Measurements from ENCODE around the gene LTBP3.
"Not testable (repeated sequence)": the region's sequence is repeated elsewhere in the genome, so short reads cannot be mapped to it uniquely, and the experiment has no call there.

The LTBP3 gene

DNA sequence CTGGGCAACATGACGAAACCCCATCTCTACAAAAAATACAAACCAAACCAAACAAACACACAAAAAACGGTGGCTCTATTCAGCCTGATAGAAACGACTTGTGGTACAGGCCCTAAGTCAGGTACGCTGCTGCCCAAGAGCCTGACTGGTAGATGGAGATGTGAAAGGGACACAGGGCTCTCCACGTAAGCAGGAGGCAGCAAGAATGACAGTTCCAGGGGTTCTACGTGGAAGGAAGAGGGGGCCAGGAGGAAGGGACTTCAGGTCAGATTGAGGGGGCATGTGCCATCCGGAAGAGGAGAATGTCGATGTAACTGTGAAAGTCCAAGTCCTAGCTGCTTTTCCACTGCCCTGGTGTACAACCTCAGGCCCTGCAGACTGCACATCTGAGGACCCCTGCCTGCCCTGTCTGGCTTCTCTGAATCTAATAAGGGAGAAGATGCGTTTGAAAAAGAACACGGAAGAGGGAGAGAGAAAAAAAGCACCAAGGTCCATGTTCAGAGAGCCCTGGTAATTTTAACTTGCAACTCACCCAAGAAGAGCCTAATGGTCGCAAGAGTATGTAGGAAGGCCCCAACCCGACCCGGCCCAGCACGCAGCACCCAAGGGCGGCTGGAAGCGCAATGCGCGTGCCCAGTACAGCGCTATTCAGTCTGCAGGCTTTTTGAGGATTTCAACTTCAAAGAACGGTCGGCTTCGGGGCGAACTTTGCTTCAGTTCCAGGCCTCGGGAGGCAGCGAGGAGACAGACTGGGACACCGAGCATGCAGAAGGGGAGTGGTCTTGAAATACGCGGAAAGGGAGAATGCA is 11.2 kb upstream of the LTBP3 start:
- H3K27ac ChIP-seq (ENCODE audit: low read depth, low read length), result peak overlapping the region; percentile 85
- H3K4me1 ChIP-seq (ENCODE audit: control insufficient read depth, insufficient read depth, low read length), result peaks cover 16% of the 10 kb centered on the region; the same call in 1 of the 2 replicates

DNA sequence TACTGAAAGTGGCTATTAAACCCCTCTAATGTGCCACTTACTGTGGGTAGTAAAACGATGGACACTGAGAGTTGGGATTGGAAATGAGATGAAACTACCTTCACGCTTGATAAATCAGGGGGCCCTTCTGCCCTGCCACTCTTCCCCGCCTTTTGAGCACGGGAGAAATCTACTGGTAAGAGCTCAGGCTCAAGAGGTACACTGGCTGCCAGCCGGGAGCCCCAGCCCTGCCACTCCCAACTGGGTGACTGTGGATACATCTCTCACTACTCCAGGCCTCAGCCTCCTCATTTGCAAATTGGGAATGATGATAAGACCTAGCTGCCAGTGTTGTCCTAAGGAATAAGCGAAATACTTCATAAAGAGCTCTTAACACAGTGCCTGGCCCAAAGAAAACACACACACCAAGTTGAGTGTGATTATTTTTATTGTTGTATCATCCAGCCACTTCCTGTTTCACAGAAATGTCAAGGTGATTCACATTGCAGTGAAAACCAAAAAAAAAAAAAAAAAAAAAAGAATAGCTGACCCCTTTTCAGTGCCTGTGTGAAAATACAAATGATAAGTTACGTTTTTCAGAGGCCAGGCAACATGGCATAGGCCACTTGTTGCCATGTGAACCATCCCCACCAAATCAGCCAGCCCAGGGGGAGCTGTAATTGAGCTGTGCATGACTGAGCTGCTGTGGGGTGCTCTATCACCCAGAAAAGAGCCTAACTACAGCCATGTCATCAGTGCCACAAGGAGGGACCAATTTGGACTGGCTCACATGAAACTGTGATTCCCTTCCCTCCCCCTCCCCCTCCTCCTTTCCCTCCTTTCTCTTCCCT is 7.7 kb upstream of the LTBP3 start:
- Histone ChIP-seq H3K27me3 (ENCODE audit: control insufficient read depth, insufficient read depth, low read length) (no peaks in the 10 kb centered on the region), H3K4me3 (ENCODE audit: low read depth, low read length) (no peak overlapping the region), H3K9me3 (ENCODE audit: control insufficient read depth, insufficient read depth, low read length) (no peaks in the 10 kb centered on the region), H3K4me1 (ENCODE audit: control insufficient read depth, insufficient read depth, low read length) (peaks cover 13% of the 10 kb centered on the region), H3K36me3 (ENCODE audit: control insufficient read depth, insufficient read depth, low read length) (no peaks in the 10 kb centered on the region), H3K9ac (ENCODE audit: low read depth, low read length) (no peak overlapping the region), H3K27ac (ENCODE audit: low read depth, low read length) (no peak overlapping the region)

More for the DNA sequence above, 11.2 kb upstream of the LTBP3 start:
- H3K36me3 ChIP-seq (ENCODE audit: control insufficient read depth, insufficient read depth, low read length), result 0 out of 2 replicates have a peak, but pooled peaks cover 2% of the 10 kb centered on the region
- peak overlapping the region; percentile 84 for H3K4me3 ChIP-seq (ENCODE audit: low read depth, low read length)
- 0 out of 2 replicates have a peak overlapping the region, but pooled peaks have one; percentile 28 for H3K9ac ChIP-seq (ENCODE audit: low read depth, low read length)
- no peaks in the 10 kb centered on the region for H3K9me3 ChIP-seq (ENCODE audit: control insufficient read depth, insufficient read depth, low read length)
- H3K27me3 ChIP-seq (ENCODE audit: control insufficient read depth, insufficient read depth, low read length), result no peaks in the 10 kb centered on the region; the same call in 1 of the 2 replicates

DNA sequence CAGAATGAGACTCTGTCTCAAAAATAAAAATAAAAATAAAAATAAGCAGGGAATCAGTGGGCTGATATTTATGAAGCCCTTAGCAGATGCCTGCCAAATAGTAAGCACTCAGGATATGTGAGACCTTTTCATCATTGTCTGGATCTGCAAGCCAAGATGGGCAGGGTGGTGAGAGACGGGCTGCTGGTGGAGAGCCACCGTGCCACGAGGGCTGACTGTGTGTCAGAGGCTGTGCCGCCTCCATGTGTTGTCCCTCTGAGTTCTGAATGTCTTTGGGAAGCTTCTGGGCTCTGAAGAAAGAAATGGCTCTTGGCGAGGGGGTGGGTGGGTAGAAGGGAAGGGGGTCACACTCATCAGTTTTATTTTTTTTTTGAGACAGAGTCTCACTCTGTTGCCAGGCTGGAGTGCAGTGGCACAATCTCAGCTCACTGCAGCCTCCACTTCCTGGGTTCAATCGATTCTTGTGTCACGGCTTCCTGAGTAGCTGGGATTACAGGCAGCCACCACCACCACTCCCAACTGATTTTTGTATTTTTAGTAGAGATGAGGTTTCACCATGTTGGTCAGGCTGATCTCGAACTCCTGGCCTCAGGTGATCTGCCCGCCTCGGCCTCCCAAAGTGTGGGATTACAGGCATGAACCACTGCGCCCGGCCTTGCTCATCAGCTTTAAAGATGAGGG is 6.9 kb upstream of the LTBP3 start:
- not testable (repeated sequence) for H3K36me3 ChIP-seq (ENCODE audit: control insufficient read depth, insufficient read depth, low read length); H3K9me3 ChIP-seq (ENCODE audit: control insufficient read depth, insufficient read depth, low read length); H3K27me3 ChIP-seq (ENCODE audit: control insufficient read depth, insufficient read depth, low read length); H3K9ac ChIP-seq (ENCODE audit: low read depth, low read length); H3K4me3 ChIP-seq (ENCODE audit: low read depth, low read length); H3K27ac ChIP-seq (ENCODE audit: low read depth, low read length)
- H3K4me1 ChIP-seq (ENCODE audit: control insufficient read depth, insufficient read depth, low read length), result peaks cover 21% of the 10 kb centered on the region

DNA sequence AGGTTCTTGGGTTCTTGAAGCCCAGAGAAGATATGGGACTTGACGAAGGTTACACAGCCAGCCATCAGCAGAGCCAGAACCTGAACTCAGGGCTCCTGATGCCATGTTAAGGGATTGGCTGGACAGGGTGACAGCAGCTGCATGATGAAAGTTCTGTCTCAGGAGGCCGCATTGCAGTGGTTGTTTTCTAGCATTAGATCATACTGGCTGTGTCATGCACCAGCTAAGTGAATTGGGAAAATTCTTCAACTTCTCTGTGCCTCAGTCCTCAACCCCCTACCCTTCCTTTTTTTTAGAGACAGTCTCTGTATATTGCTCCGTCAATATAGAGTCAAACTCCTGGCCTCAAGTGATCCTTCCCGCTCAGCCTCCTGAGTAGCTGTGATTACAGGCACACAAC is 5.4 kb upstream of the LTBP3 start:
- Histone ChIP-seq H3K36me3 (ENCODE audit: control insufficient read depth, insufficient read depth, low read length) (no peaks in the 10 kb centered on the region), H3K27ac (ENCODE audit: low read depth, low read length) (no peak overlapping the region), H3K27me3 (ENCODE audit: control insufficient read depth, insufficient read depth, low read length) (peaks cover 19% of the 10 kb centered on the region), H3K9ac (ENCODE audit: low read depth, low read length) (no peak overlapping the region), H3K4me1 (ENCODE audit: control insufficient read depth, insufficient read depth, low read length) (peaks cover 24% of the 10 kb centered on the region), H3K4me3 (ENCODE audit: low read depth, low read length) (no peak overlapping the region), H3K9me3 (ENCODE audit: control insufficient read depth, insufficient read depth, low read length) (no peaks in the 10 kb centered on the region)

DNA sequence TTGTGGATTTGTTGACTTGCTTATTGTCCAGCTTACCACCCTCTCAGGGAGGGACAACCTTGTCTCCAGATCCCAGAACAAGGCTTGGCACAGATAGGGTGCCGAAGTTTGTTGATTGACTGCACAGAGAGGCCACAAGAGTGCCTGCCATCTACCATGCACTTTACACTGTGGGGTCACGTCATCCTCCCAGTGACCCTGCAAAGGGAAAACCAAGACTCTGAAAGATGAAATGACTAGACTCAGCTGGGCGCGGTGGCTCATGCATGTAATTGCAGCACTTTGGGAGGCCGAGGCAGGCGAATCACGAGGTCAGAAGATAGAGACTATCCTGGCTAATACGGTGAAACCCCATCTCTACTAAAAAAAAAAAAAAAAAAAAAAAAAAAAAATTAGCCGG is 4.6 kb upstream of the LTBP3 start:
- no peak overlapping the region for H3K27ac ChIP-seq (ENCODE audit: low read depth, low read length)
- no peak overlapping the region for H3K9ac ChIP-seq (ENCODE audit: low read depth, low read length)
- peaks cover 20% of the 10 kb centered on the region for H3K27me3 ChIP-seq (ENCODE audit: control insufficient read depth, insufficient read depth, low read length)
- no peaks in the 10 kb centered on the region for H3K36me3 ChIP-seq (ENCODE audit: control insufficient read depth, insufficient read depth, low read length)
- H3K4me3 ChIP-seq (ENCODE audit: low read depth, low read length), result no peak overlapping the region
- no peaks in the 10 kb centered on the region for H3K9me3 ChIP-seq (ENCODE audit: control insufficient read depth, insufficient read depth, low read length)
- peaks cover 25% of the 10 kb centered on the region for H3K4me1 ChIP-seq (ENCODE audit: control insufficient read depth, insufficient read depth, low read length)

DNA sequence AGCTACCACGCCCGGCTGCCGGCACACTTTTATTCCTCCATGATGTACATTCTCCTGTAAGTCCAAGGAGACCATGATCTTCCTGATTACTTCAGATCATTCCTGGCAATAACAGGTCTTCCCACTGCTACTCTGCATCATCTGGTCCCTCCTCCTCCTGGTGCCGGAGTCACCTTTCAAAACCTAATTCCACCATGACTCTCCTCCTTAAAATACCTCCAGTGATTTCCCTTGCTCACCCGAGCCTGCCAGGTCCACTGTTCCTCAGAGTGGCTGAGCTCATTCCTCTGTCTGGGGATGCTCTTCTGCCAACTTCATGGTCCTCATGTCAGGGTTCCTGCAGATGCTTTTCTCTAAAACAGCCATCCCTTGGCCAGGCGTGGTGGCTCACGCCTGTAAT is 3.9 kb upstream of the LTBP3 start:
- H3K9ac ChIP-seq (ENCODE audit: low read depth, low read length), result no peak overlapping the region
- H3K4me3 ChIP-seq (ENCODE audit: low read depth, low read length), result no peak overlapping the region
- peaks cover 25% of the 10 kb centered on the region for H3K4me1 ChIP-seq (ENCODE audit: control insufficient read depth, insufficient read depth, low read length)
- peaks cover 26% of the 10 kb centered on the region for H3K27me3 ChIP-seq (ENCODE audit: control insufficient read depth, insufficient read depth, low read length)
- H3K36me3 ChIP-seq (ENCODE audit: control insufficient read depth, insufficient read depth, low read length), result no peaks in the 10 kb centered on the region
- no peaks in the 10 kb centered on the region for H3K9me3 ChIP-seq (ENCODE audit: control insufficient read depth, insufficient read depth, low read length)
- no peak overlapping the region for H3K27ac ChIP-seq (ENCODE audit: low read depth, low read length)

DNA sequence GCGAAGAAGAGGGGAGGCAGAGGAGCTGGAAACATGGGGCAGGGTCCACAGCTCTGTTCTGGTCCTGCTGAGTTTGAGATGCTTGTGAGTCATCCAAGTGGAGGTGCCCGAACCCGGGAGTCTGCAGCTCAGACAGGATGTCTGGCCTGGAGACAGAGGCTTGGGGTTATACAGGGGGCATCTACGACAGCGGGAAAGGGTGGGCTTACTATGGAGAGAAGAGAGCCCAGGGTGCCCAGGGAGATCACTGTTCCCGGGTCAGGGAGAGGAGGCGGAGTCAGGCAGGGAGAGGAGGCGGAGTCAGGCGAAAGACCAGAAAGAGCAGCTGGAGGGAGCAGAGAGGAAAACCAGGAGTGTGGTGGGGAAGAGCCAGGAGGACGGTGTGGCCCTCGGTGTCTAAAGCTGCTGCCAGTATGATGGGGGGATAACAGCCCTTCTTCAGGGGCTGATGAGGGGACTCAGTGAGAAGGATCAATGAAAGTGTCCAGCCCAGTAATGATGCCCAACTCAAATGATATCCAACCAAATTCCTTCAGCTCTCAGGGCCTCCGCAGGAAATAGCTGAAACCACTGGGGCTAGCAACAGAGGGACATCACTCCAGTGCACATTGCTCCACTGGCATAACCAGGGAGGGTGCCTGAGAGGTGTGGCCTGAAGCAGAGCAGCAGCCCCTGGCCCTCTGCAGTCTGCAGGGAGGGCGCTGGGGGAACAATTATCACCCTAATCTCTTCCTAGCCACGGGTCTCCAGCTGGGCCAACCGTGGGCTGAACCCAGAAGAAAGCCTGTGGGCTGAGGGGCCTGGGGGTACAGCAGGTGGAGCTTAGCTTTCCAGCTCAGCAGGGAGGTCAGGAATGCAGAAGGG is 2.6 kb upstream of the LTBP3 start:
- no peak overlapping the region for H3K27ac ChIP-seq (ENCODE audit: low read depth, low read length)
- H3K4me3 ChIP-seq (ENCODE audit: low read depth, low read length), result 0 out of 2 replicates have a peak overlapping the region, but pooled peaks have one; percentile 13
- H3K4me1 ChIP-seq (ENCODE audit: control insufficient read depth, insufficient read depth, low read length), result peaks cover 25% of the 10 kb centered on the region

DNA sequence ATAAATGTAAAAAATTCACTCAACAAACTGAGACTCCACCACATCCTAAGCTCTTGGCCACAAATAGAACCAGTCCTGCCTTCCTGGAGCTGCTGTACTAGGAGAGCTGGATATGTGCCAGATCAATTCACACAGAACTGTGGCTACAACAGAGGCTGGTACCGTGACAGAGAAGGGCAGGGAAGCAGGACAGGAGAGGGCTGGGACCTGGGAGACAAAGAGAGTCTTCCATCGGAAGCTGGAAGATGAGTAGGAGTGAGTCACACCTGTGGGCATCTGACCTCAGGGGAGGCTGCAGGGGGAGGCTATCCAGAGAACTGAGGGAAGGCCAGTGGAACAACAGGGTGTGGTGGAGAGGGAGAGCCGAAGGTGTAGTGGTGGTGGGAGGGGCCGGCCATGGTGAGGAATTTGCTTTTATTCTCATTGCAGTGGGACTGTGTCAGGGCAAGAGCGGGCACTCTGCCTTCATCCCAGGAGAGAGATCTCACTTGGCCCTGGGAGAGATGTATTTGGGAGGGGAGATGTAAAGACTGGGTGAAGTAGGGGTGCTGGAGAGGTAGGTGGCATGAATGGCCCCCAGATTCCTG is 1.9 kb upstream of the LTBP3 start:
- no peak overlapping the region for H3K9ac ChIP-seq (ENCODE audit: low read depth, low read length)
- peaks cover 32% of the 10 kb centered on the region for H3K27me3 ChIP-seq (ENCODE audit: control insufficient read depth, insufficient read depth, low read length)
- H3K36me3 ChIP-seq (ENCODE audit: control insufficient read depth, insufficient read depth, low read length), result no peaks in the 10 kb centered on the region
- H3K9me3 ChIP-seq (ENCODE audit: control insufficient read depth, insufficient read depth, low read length), result no peaks in the 10 kb centered on the region
- H3K4me3 ChIP-seq (ENCODE audit: low read depth, low read length), result no peak overlapping the region
- peaks cover 25% of the 10 kb centered on the region for H3K4me1 ChIP-seq (ENCODE audit: control insufficient read depth, insufficient read depth, low read length)
- H3K27ac ChIP-seq (ENCODE audit: low read depth, low read length), result peak overlapping the region; percentile 3

More for the DNA sequence above, 2.6 kb upstream of the LTBP3 start:
- Histone ChIP-seq H3K36me3 (ENCODE audit: control insufficient read depth, insufficient read depth, low read length) (no peaks in the 10 kb centered on the region), H3K9ac (ENCODE audit: low read depth, low read length) (no peak overlapping the region), H3K27me3 (ENCODE audit: control insufficient read depth, insufficient read depth, low read length) (peaks cover 31% of the 10 kb centered on the region), H3K9me3 (ENCODE audit: control insufficient read depth, insufficient read depth, low read length) (no peaks in the 10 kb centered on the region)

DNA sequence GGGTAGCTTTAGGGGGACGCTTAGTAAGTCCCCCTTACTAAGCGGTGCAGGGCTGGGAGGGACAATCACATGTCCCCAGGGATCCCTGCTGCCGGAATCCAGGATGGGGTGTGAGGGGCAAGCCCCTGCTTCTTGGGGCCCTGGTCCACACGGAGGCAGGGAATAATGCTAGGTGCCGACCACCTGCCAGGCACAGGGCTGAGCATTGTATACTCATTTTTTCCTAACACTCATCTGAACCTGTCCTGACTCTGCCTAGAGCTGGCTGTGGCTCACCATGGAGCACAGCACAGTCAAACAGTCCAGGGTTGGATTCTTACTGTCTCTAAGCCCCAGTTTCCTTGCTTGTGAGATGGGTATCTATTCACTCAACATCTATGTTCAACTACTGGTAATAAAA is 1.4 kb upstream of the LTBP3 start:
- Histone ChIP-seq H3K27ac (ENCODE audit: low read depth, low read length) (no peak overlapping the region), H3K9me3 (ENCODE audit: control insufficient read depth, insufficient read depth, low read length) (no peaks in the 10 kb centered on the region), H3K27me3 (ENCODE audit: control insufficient read depth, insufficient read depth, low read length) (peaks cover 38% of the 10 kb centered on the region), H3K4me1 (ENCODE audit: control insufficient read depth, insufficient read depth, low read length) (peaks cover 25% of the 10 kb centered on the region), H3K9ac (ENCODE audit: low read depth, low read length) (no peak overlapping the region), H3K36me3 (ENCODE audit: control insufficient read depth, insufficient read depth, low read length) (no peaks in the 10 kb centered on the region), H3K4me3 (ENCODE audit: low read depth, low read length) (no peak overlapping the region)
